A549 (cell line): ENCODE results near the gene ZNF322. TPM values are rescaled to one million over a fixed set of nuclear protein-coding genes. Genes with fewer than 3 reads are reported as not detected.

Source experiments
- ATAC-seq, 2 experiments: fragments of 200-7000 bp in 1 of 2; fragments of >200 bp in 1 of 2; cut with Nextera tagmentation in 1 of 2; cut with Tn5 transposase in 1 of 2; 3 replicates each; pipeline versions ENCODE4 v1.8.0 to v1.9.1; 2018 to 2020; ENCODE audit warnings: mild to moderate bottlenecking in 1 of 2, moderate library complexity in 1 of 2
- CTCF ChIA-PET: fragments of 300-600 bp; sonication (Branson Sonifier 250); formaldehyde crosslinking; extraction: SDS; loops from one replicate; lab custom pipeline; 2021; ENCODE audit warnings: antibody characterized with exemption, inconsistent platforms; lab: Yijun Ruan, JAX
- POLR2A ChIA-PET: fragments of 350-600 bp; formaldehyde crosslinking; extraction: SDS; loops from one replicate; lab custom pipeline; 2021; ENCODE audit warnings: antibody characterized with exemption, inconsistent platforms; lab: Yijun Ruan, JAX
- DNase-seq, 2 experiments: peaks; one replicate each; pipeline versions ENCODE4 v3.0.0 to v3.0.0-alpha.2; 2011 to 2016; ENCODE audit warnings: low read depth in 1 of 2, low spot score in 1 of 2
- FAIRE-seq: peaks from 2 replicates; lab custom pipeline; 2011; peaks lifted over from hg19 to GRCh38; lab: Jason Lieb, UNC
- H3K27ac ChIP-seq, 2 experiments: fragments of >200 bp; sonication (Bioruptor Twin); formaldehyde crosslinking; 3 replicates each; pipeline ENCODE4 v1.5.1; 2016 to 2017
- H3K4me1 ChIP-seq: fragments of >200 bp; sonication (Bioruptor Twin); formaldehyde crosslinking; 3 replicates; pipeline ENCODE4 v1.6.1; 2016
- H3K4me2 ChIP-seq: fragments of >200 bp; sonication (Bioruptor Twin); formaldehyde crosslinking; 3 replicates; pipeline ENCODE4 v1.6.1; 2016
- H3K4me3 ChIP-seq: fragments of >200 bp; sonication (Bioruptor Twin); formaldehyde crosslinking; 3 replicates; pipeline ENCODE4 v1.5.1; 2016
- H3K9me3 ChIP-seq: fragments of >200 bp; sonication (Bioruptor Twin); formaldehyde crosslinking; 3 replicates; pipeline ENCODE4 v1.6.1; 2016
- BHLHE40 ChIP-seq: IDR thresholded peaks from 2 replicates; pipeline ENCODE4 v1.6.1; 2012; ENCODE audit warnings: low read depth, low read length, inconsistent platforms
- CBX2 ChIP-seq: fragments of 200-600 bp; sonication (generic); IDR thresholded peaks from 2 replicates; pipeline ENCODE4 v1.6.1; 2016; ENCODE audit warnings: low read depth, mild to moderate bottlenecking, borderline replicate concordance
- CBX8 ChIP-seq: fragments of 200-600 bp; sonication (generic); IDR thresholded peaks from 2 replicates; pipeline ENCODE4 v1.6.1; 2016
- CEBPB ChIP-seq, 2 experiments: fragments of >200 bp in 1 of 2; sonication (Bioruptor Twin) in 1 of 2; formaldehyde crosslinking in 1 of 2; IDR thresholded peaks; 2 replicates each; pipeline ENCODE4 v1.6.1; 2012 to 2016
- CHD2 ChIP-seq: fragments of 150-350 bp; IDR thresholded peaks from 2 replicates; pipeline ENCODE4 v1.6.1; 2014; ENCODE audit warnings: low read length; ENCODE audit not compliant: partially characterized antibody
- CHD4 ChIP-seq: fragments of 200-600 bp; sonication (generic); IDR thresholded peaks from 2 replicates; pipeline ENCODE4 v1.6.1; 2016; ENCODE audit warnings: antibody characterized with exemption, mild to moderate bottlenecking, borderline replicate concordance
- EHF ChIP-seq: fragments of 250-450 bp; sonication (Bioruptor Pico); IDR thresholded peaks from 2 replicates; pipeline ENCODE4 v1.5.0; 2020; ENCODE audit warnings: mild to moderate bottlenecking
- EHMT2 ChIP-seq: fragments of 200-600 bp; sonication (generic); IDR thresholded peaks from 2 replicates; pipeline ENCODE4 v1.6.1; 2016; ENCODE audit warnings: antibody characterized with exemption, low read depth, mild to moderate bottlenecking, moderate library complexity
- EP300 ChIP-seq, 2 experiments: fragments of >200 bp; sonication (Bioruptor Twin); formaldehyde crosslinking; IDR thresholded peaks; 2 replicates in 1 of 2; 3 replicates in 1 of 2; pipeline ENCODE4 v1.6.1; 2016 to 2017
- FOSB ChIP-seq: fragments of 250-450 bp; sonication (Bioruptor Pico); IDR thresholded peaks from 2 replicates; pipeline ENCODE4 v1.5.0; 2020; ENCODE audit warnings: mild to moderate bottlenecking, moderate library complexity
- FOSL2 ChIP-seq, 2 experiments: fragments of 450-650 bp in 1 of 2; fragments of >200 bp in 1 of 2; sonication (Bioruptor Twin) in 1 of 2; formaldehyde crosslinking; IDR thresholded peaks; 2 replicates each; pipeline versions ENCODE4 v1.5.0 to v1.6.1; 2016 to 2020; ENCODE audit warnings: mild to moderate bottlenecking in 1 of 2, moderate library complexity in 1 of 2
- GATA3 ChIP-seq: IDR thresholded peaks from 2 replicates; pipeline ENCODE4 v1.6.1; 2012; ENCODE audit warnings: borderline replicate concordance
- HEYL ChIP-seq: fragments of 250-450 bp; sonication (Bioruptor Pico); IDR thresholded peaks from 2 replicates; pipeline ENCODE4 v1.8.0; 2021; ENCODE audit warnings: mild to moderate bottlenecking, moderate library complexity
- HOXB13 ChIP-seq: fragments of 250-450 bp; sonication (Bioruptor Pico); IDR thresholded peaks from 2 replicates; pipeline ENCODE4 v1.5.0; 2020; ENCODE audit warnings: low read depth, mild to moderate bottlenecking, moderate library complexity
- JUNB ChIP-seq: fragments of >200 bp; sonication (Bioruptor Twin); formaldehyde crosslinking; IDR thresholded peaks from 2 replicates; pipeline ENCODE4 v1.6.1; 2016
- KDM1A ChIP-seq: fragments of 200-600 bp; sonication (generic); IDR thresholded peaks from 2 replicates; pipeline ENCODE4 v1.6.1; 2016; ENCODE audit warnings: low read depth, mild to moderate bottlenecking
- MAFK ChIP-seq: fragments of 450-650 bp; IDR thresholded peaks from 2 replicates; pipeline ENCODE4 v1.6.1; 2014; ENCODE audit not compliant: partially characterized antibody
- MAZ ChIP-seq: fragments of 150-350 bp; IDR thresholded peaks from 2 replicates; pipeline ENCODE4 v1.6.1; 2014; ENCODE audit warnings: antibody characterized with exemption, low read depth, low read length, borderline replicate concordance
- MYC ChIP-seq: IDR thresholded peaks from 2 replicates; pipeline ENCODE4 v1.6.1; 2012; ENCODE audit warnings: mild to moderate bottlenecking, inconsistent platforms, low read length, improper control_type of control experiment, borderline replicate concordance
- NPAS2 ChIP-seq: fragments of 250-450 bp; sonication (Bioruptor Pico); IDR thresholded peaks from 2 replicates; pipeline ENCODE4 v1.8.0; 2022; ENCODE audit warnings: mild to moderate bottlenecking, moderate library complexity, borderline replicate concordance
- NR3C1 ChIP-seq: fragments of >200 bp; sonication (Bioruptor Twin); formaldehyde crosslinking; IDR thresholded peaks from 3 replicates; pipeline ENCODE4 v1.6.1; 2017
- POLR2A ChIP-seq: IDR thresholded peaks from 2 replicates; pipeline ENCODE4 v1.6.1; 2012; ENCODE audit warnings: mild to moderate bottlenecking, low read length
- RAD21 ChIP-seq, 2 experiments: fragments of >200 bp in 1 of 2; sonication (Bioruptor Twin) in 1 of 2; formaldehyde crosslinking in 1 of 2; IDR thresholded peaks in 1 of 2; conservative IDR thresholded peaks in 1 of 2; 2 replicates in 1 of 2; 3 replicates in 1 of 2; pipeline ENCODE4 v1.6.1; 2012 to 2018; ENCODE audit warnings: inconsistent platforms in 1 of 2
- RFX5 ChIP-seq: fragments of 450-650 bp; IDR thresholded peaks from 2 replicates; pipeline ENCODE4 v1.7.1; 2014; ENCODE audit warnings: antibody characterized with exemption, mild to moderate bottlenecking, moderate library complexity
- SMC3 ChIP-seq: fragments of >200 bp; sonication (Bioruptor Twin); formaldehyde crosslinking; IDR thresholded peaks from 3 replicates; pipeline ENCODE4 v1.6.1; 2018; ENCODE audit warnings: inconsistent platforms
- TFCP2L1 ChIP-seq: fragments of 250-450 bp; sonication (Bioruptor Pico); IDR thresholded peaks from 2 replicates; pipeline ENCODE4 v1.5.0; 2021; ENCODE audit warnings: mild to moderate bottlenecking
- ZC3H11A ChIP-seq: fragments of 450-650 bp; IDR thresholded peaks from 2 replicates; pipeline ENCODE4 v1.6.1; 2014; ENCODE audit warnings: antibody characterized with exemption, mild to moderate bottlenecking
- ZNF302 ChIP-seq: fragments of 250-450 bp; sonication (Bioruptor Pico); IDR thresholded peaks from 2 replicates; pipeline ENCODE4 v1.9.0; 2021; ENCODE audit warnings: inconsistent platforms, mild to moderate bottlenecking, moderate library complexity
- ZSCAN20 ChIP-seq: fragments of 250-450 bp; sonication (Bioruptor Pico); IDR thresholded peaks from 2 replicates; pipeline ENCODE4 v1.8.0; 2022; ENCODE audit warnings: mild to moderate bottlenecking, moderate library complexity
- WGBS: methylation state at CpG from one replicate; pipeline ENCODE4 v1.1.6; 2017; ENCODE audit errors: missing lambda C conversion rate; 5-methylcytosine and 5-hydroxymethylcytosine counted together
- polyA plus RNA-seq, 4 experiments: library from polyadenylated mRNA; depleted of rRNA in 3 of 4; stranded (reverse); fragments of >200 nt; fragmentation: RNase III in 1 of 4; extraction: RNeasy Plus Mini Kit Qiagen cat#74134 plus additional on column Dnase treatment in 1 of 4; gene quantifications; 2 replicates in 3 of 4; 3 replicates in 1 of 4; pipeline ENCODE4 v1.2.3, GENCODE V29; 2011 to 2017
- TF ChIP-seq, protein P1 (sequence below): fragments of >200 bp; sonication (Bioruptor Twin); formaldehyde crosslinking; IDR thresholded peaks from 3 replicates; pipeline ENCODE4 v1.5.1; 2016
- TF ChIP-seq, protein P2 (sequence below): IDR thresholded peaks from 2 replicates; pipeline ENCODE4 v1.6.1; 2012
- TF ChIP-seq, protein P3 (sequence below): fragments of 250-450 bp; sonication (Bioruptor Pico); IDR thresholded peaks from 2 replicates; pipeline ENCODE4 v1.5.0; 2020; ENCODE audit warnings: low read depth, mild to moderate bottlenecking, moderate library complexity
- TF ChIP-seq, protein P4 (sequence below): fragments of 250-450 bp; sonication (Bioruptor Pico); IDR thresholded peaks from 2 replicates; pipeline ENCODE4 v1.5.0; 2021; ENCODE audit warnings: mild to moderate bottlenecking, moderate library complexity, borderline replicate concordance
- TF ChIP-seq, protein P5 (sequence below): fragments of >200 bp; sonication (Bioruptor Twin); formaldehyde crosslinking; IDR thresholded peaks from 3 replicates; pipeline ENCODE4 v1.6.1; 2016
- TF ChIP-seq, protein P6 (sequence below): IDR thresholded peaks from 2 replicates; pipeline ENCODE4 v1.6.1; 2012

ZNF322 gene
- polyA plus RNA-seq, 2 of the 4 experiments (the other 2 are of a cell fraction): 6.0 to 14.5 TPM

DNA sequence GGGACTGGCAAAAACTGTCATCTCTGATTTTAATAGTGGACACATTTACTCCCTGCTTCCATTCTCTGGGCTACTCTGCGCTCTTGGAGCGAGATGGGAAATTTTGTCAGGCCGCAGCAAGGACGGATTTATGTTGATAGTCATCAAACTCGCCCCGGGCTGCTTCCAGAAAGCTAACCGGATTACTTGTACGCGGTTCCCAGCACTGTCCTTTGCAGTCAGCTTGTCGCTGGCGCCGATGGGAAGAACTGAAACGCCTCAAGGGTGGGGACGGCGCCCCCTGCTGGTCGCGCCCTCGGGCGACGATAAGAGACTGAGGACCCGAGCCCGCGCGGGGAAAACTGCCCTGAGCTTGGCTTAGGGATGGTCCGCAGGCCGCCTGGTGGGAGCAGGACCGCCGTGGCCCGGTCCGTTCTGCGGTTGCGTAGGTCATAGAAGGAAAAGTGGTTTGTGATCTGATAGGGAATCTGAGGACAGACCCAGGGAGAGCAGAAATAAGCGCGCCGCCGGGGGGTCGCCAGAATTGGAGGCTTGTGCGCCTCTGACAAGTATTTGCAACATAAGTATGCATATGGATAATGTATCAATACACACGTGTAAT, 63.8 kb downstream of the ZNF322 start:
- POLR2A ChIA-PET: interaction anchor here (0.5 to 2.1 kb wide), 9 partner anchors 20 to 1298 kb away, joined by 3 to 13 read pairs (median 4); a partner anchor contains a TSS

More for the DNA sequence above, 63.8 kb downstream of the ZNF322 start:
- CTCF ChIA-PET: interaction anchor here (0.6 to 7.6 kb wide), 42 partner anchors 9 to 1301 kb away, joined by 3 to 124 read pairs (median 4); partner anchors contain the start of gene HMGN4
- no peaks in the 10 kb centered on the region for H3K9me3 ChIP-seq
- WGBS: 1% methylated on average over 19 of the region's 39 CpGs
- 0 out of 2 replicates have a peak, but pooled peaks have one; percentile 32 for TF ChIP-seq CHD4
- TF ChIP-seq NR3C1: no peak
- TF ChIP-seq EP300 (IDR thresholded peaks at IDR 0.05): no peak
- TF ChIP-seq CBX8: no peak
- no peak for TF ChIP-seq CHD2
- TF ChIP-seq ZC3H11A: no peak
- no peak for TF ChIP-seq ZSCAN20 (CRISPR knock-in tag)
- no peak for TF ChIP-seq MYC
- no peak for TF ChIP-seq FOSB (CRISPR knock-in tag)
- no peak for TF ChIP-seq BHLHE40
- TF ChIP-seq CBX2: no peak
- TF ChIP-seq HEYL (CRISPR knock-in tag): no peak
- TF ChIP-seq, protein P1, sequence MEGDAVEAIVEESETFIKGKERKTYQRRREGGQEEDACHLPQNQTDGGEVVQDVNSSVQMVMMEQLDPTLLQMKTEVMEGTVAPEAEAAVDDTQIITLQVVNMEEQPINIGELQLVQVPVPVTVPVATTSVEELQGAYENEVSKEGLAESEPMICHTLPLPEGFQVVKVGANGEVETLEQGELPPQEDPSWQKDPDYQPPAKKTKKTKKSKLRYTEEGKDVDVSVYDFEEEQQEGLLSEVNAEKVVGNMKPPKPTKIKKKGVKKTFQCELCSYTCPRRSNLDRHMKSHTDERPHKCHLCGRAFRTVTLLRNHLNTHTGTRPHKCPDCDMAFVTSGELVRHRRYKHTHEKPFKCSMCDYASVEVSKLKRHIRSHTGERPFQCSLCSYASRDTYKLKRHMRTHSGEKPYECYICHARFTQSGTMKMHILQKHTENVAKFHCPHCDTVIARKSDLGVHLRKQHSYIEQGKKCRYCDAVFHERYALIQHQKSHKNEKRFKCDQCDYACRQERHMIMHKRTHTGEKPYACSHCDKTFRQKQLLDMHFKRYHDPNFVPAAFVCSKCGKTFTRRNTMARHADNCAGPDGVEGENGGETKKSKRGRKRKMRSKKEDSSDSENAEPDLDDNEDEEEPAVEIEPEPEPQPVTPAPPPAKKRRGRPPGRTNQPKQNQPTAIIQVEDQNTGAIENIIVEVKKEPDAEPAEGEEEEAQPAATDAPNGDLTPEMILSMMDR: peak; percentile 81
- no peak for TF ChIP-seq KDM1A
- peak; percentile 66 to 68 for TF ChIP-seq RAD21 (conservative IDR thresholded peaks at IDR 0.05 in 1 of 2, IDR thresholded peaks at IDR 0.05 in 1 of 2)
- TF ChIP-seq, protein P2, sequence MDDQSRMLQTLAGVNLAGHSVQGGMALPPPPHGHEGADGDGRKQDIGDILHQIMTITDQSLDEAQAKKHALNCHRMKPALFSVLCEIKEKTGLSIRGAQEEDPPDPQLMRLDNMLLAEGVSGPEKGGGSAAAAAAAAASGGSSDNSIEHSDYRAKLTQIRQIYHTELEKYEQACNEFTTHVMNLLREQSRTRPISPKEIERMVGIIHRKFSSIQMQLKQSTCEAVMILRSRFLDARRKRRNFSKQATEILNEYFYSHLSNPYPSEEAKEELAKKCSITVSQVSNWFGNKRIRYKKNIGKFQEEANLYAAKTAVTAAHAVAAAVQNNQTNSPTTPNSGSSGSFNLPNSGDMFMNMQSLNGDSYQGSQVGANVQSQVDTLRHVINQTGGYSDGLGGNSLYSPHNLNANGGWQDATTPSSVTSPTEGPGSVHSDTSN: no peak
- no peak for TF ChIP-seq EHF
- TF ChIP-seq, protein P3, sequence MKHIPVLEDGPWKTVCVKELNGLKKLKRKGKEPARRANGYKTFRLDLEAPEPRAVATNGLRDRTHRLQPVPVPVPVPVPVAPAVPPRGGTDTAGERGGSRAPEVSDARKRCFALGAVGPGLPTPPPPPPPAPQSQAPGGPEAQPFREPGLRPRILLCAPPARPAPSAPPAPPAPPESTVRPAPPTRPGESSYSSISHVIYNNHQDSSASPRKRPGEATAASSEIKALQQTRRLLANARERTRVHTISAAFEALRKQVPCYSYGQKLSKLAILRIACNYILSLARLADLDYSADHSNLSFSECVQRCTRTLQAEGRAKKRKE (CRISPR knock-in tag): no peak
- TF ChIP-seq, protein P4, sequence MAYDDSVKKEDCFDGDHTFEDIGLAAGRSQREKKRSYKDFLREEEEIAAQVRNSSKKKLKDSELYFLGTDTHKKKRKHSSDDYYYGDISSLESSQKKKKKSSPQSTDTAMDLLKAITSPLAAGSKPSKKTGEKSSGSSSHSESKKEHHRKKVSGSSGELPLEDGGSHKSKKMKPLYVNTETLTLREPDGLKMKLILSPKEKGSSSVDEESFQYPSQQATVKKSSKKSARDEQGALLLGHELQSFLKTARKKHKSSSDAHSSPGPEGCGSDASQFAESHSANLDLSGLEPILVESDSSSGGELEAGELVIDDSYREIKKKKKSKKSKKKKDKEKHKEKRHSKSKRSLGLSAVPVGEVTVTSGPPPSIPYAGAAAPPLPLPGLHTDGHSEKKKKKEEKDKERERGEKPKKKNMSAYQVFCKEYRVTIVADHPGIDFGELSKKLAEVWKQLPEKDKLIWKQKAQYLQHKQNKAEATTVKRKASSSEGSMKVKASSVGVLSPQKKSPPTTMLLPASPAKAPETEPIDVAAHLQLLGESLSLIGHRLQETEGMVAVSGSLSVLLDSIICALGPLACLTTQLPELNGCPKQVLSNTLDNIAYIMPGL (CRISPR knock-in tag): no peak
- no peak for TF ChIP-seq MAFK
- TF ChIP-seq MAZ: no peak
- no peak for TF ChIP-seq NPAS2 (CRISPR knock-in tag)
- no peak for TF ChIP-seq ZNF302 (CRISPR knock-in tag)
- TF ChIP-seq RFX5: no peak
- TF ChIP-seq GATA3: no peak
- TF ChIP-seq, protein P5, sequence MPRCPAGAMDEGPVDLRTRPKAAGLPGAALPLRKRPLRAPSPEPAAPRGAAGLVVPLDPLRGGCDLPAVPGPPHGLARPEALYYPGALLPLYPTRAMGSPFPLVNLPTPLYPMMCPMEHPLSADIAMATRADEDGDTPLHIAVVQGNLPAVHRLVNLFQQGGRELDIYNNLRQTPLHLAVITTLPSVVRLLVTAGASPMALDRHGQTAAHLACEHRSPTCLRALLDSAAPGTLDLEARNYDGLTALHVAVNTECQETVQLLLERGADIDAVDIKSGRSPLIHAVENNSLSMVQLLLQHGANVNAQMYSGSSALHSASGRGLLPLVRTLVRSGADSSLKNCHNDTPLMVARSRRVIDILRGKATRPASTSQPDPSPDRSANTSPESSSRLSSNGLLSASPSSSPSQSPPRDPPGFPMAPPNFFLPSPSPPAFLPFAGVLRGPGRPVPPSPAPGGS: no peak
- no peak for TF ChIP-seq FOSL2 (IDR thresholded peaks at IDR 0.05)
- no peak for TF ChIP-seq FOSL2 (CRISPR knock-in tag; IDR thresholded peaks at IDR 0.05)
- TF ChIP-seq, protein P6, sequence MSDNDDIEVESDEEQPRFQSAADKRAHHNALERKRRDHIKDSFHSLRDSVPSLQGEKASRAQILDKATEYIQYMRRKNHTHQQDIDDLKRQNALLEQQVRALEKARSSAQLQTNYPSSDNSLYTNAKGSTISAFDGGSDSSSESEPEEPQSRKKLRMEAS: no peak; the same call in 1 of the 2 replicates
- no peak for TF ChIP-seq JUNB
- no peak for TF ChIP-seq EHMT2
- TF ChIP-seq POLR2A: no peak
- no peak for TF ChIP-seq TFCP2L1 (CRISPR knock-in tag)
- no peak for TF ChIP-seq HOXB13 (CRISPR knock-in tag)
- no peak for TF ChIP-seq CEBPB (IDR thresholded peaks at IDR 0.05)
- TF ChIP-seq SMC3: peak; percentile 72
- no peak for FAIRE-seq
- ATAC-seq: peak; percentile 73 to 85
- H3K4me1 ChIP-seq: peaks cover 4% of the 10 kb centered on the region; the same call in 1 of the 3 replicates
- peak overlapping the region; percentile 64 for H3K4me2 ChIP-seq
- DNase-seq: peak; percentile 58 to 91
- peak overlapping the region; percentile 78 to 95 for H3K27ac ChIP-seq
- peak overlapping the region; percentile 77 for H3K4me3 ChIP-seq
